ENCODE measurements around the gene KDM8.
A peak's percentile ranks its signal among the peaks of the same experiment; 100 is the strongest.

KDM8 gene

GRCh38 chr16:27236635-27237218 is 33.4 kb downstream of the KDM8 start:
- TF ChIP-seq Cebpa-rat (IDR thresholded peaks at IDR 0.05) = no peak
- peak overlapping the region; percentile 46 to 69 (median 64); a peak in 20 of 22 replicates for H3K9ac ChIP-seq
- H3K9me3 ChIP-seq (replicated peaks in 1 of 11) = no peaks in the 10 kb centered on the region
- H3K27me3 ChIP-seq = 0 out of 22 replicates have a peak, but pooled peaks cover 0 to 5% (median 0%) of the 10 kb centered on the region in 11 experiments
- H3K27ac ChIP-seq = peak overlapping the region; percentile 76 to 84 (median 81)
- H4K20me1 ChIP-seq = no peaks in the 10 kb centered on the region
- H3K4me2 ChIP-seq = peak overlapping the region; percentile 76 to 94 (median 92)
- peaks cover 0 to 7% (median 0%) of the 10 kb centered on the region in 11 experiments; a peak in 2 of 22 replicates for H3K36me3 ChIP-seq
- H3K4me1 ChIP-seq = peaks cover 69 to 95% (median 82%) of the 10 kb centered on the region in 10 experiments
- no peak overlapping the region for H3K4me3 ChIP-seq

GRCh38 chr16:27237219-27238015 is 34.1 kb downstream of the KDM8 start:
- peak overlapping the region in 2 of 10 experiments; percentile 10 to 25; a peak in 3 of 20 replicates for H3K4me3 ChIP-seq
- H3K4me1 ChIP-seq = peaks cover 65 to 95% (median 81%) of the 10 kb centered on the region in 10 experiments
- no peaks in the 10 kb centered on the region for H4K20me1 ChIP-seq
- no peaks in the 10 kb centered on the region for H3K9me3 ChIP-seq (replicated peaks in 1 of 11)
- peak overlapping the region; percentile 46 to 69 (median 64); a peak in 20 of 22 replicates for H3K9ac ChIP-seq
- TF ChIP-seq Cebpa-rat (IDR thresholded peaks at IDR 0.05) = no peak
- H3K27ac ChIP-seq = peak overlapping the region; percentile 76 to 84 (median 81)
- 0 out of 22 replicates have a peak, but pooled peaks cover 0 to 5% (median 0%) of the 10 kb centered on the region in 11 experiments for H3K27me3 ChIP-seq
- H3K36me3 ChIP-seq = peaks cover 0 to 7% (median 0%) of the 10 kb centered on the region in 11 experiments; a peak in 2 of 22 replicates
- H3K4me2 ChIP-seq = peak overlapping the region; percentile 76 to 94 (median 92)

GRCh38 chr16:27238016-27238587 is 34.8 kb downstream of the KDM8 start:
- Histone ChIP-seq H4K20me1 (no peaks in the 10 kb centered on the region), H3K4me3 (peak overlapping the region in 3 of 10 experiments; percentile 10 to 25 (median 16); a peak in 3 of 20 replicates), H3K36me3 (peaks cover 0 to 7% (median 0%) of the 10 kb centered on the region in 11 experiments; a peak in 2 of 22 replicates), H3K9me3 (replicated peaks in 1 of 11) (no peaks in the 10 kb centered on the region), H3K27ac (peak overlapping the region; percentile 76 to 84 (median 81); a peak in 20 of 22 replicates), H3K9ac (peak overlapping the region; percentile 46 to 69 (median 64); a peak in 19 of 22 replicates), H3K4me2 (peak overlapping the region; percentile 76 to 94 (median 92)), H3K4me1 (peaks cover 65 to 95% (median 80%) of the 10 kb centered on the region in 10 experiments), H3K27me3 (0 out of 22 replicates have a peak, but pooled peaks cover 0 to 3% (median 0%) of the 10 kb centered on the region in 11 experiments)
- no peak for TF ChIP-seq Cebpa-rat (IDR thresholded peaks at IDR 0.05)

- peak overlapping the region in 4 of 11 experiments; percentile 76 to 84 (median 80); a peak in 5 of 22 replicates for H3K27ac ChIP-seq
- peak overlapping the region in 1 of 11 experiments; percentile 62; a peak in 1 of 22 replicates for H3K9ac ChIP-seq
- peaks cover 0 to 3% (median 0%) of the 10 kb centered on the region in 11 experiments; a peak in 2 of 22 replicates for H3K36me3 ChIP-seq
- H3K4me2 ChIP-seq = peak overlapping the region; percentile 76 to 94 (median 92)
- H3K4me1 ChIP-seq = peaks cover 65 to 95% (median 80%) of the 10 kb centered on the region in 10 experiments
- H3K4me3 ChIP-seq = no peak overlapping the region
- no peaks in the 10 kb centered on the region for H4K20me1 ChIP-seq
- TF ChIP-seq Cebpa-rat (IDR thresholded peaks at IDR 0.05) = no peak
- H3K9me3 ChIP-seq (replicated peaks in 1 of 11) = no peaks in the 10 kb centered on the region
- H3K27me3 ChIP-seq = no peaks in the 10 kb centered on the region
Observed at GRCh38 chr16:27238591-27238990, 35.3 kb downstream of the KDM8 start.

GRCh38 chr16:27239026-27239425 is 35.7 kb downstream of the KDM8 start:
- no peaks in the 10 kb centered on the region for H3K27me3 ChIP-seq
- no peak overlapping the region for H3K27ac ChIP-seq
- H3K9ac ChIP-seq = no peak overlapping the region
- no peaks in the 10 kb centered on the region for H3K36me3 ChIP-seq
- no peaks in the 10 kb centered on the region for H3K9me3 ChIP-seq (replicated peaks in 1 of 11)
- H3K4me3 ChIP-seq = no peak overlapping the region
- TF ChIP-seq Cebpa-rat (IDR thresholded peaks at IDR 0.05) = no peak
- H4K20me1 ChIP-seq = no peaks in the 10 kb centered on the region
- H3K4me1 ChIP-seq = peaks cover 65 to 96% (median 81%) of the 10 kb centered on the region in 10 experiments
- H3K4me2 ChIP-seq = peak overlapping the region in 4 of 11 experiments; percentile 76 to 92 (median 89); a peak in 5 of 22 replicates

GRCh38 chr16:27239906-27240655 is 36.8 kb downstream of the KDM8 start:
- peaks cover 62 to 96% (median 80%) of the 10 kb centered on the region in 10 experiments for H3K4me1 ChIP-seq
- peak overlapping the region in 3 of 11 experiments; percentile 80 to 91 (median 88); a peak in 4 of 22 replicates for H3K4me2 ChIP-seq
- H3K27ac ChIP-seq = no peak overlapping the region
- H3K9me3 ChIP-seq (replicated peaks in 1 of 11) = no peaks in the 10 kb centered on the region
- no peaks in the 10 kb centered on the region for H4K20me1 ChIP-seq
- no peaks in the 10 kb centered on the region for H3K27me3 ChIP-seq
- no peaks in the 10 kb centered on the region for H3K36me3 ChIP-seq
- no peak overlapping the region for H3K9ac ChIP-seq
- H3K4me3 ChIP-seq = no peak overlapping the region
- TF ChIP-seq Cebpa-rat (IDR thresholded peaks at IDR 0.05) = no peak

GRCh38 chr16:27240948-27241531 is 37.7 kb downstream of the KDM8 start:
- Histone ChIP-seq H3K27me3 (no peaks in the 10 kb centered on the region), H3K27ac (peak overlapping the region in 3 of 11 experiments; percentile 2 to 24 (median 6); a peak in 4 of 22 replicates), H3K4me3 (no peak overlapping the region), H3K9ac (peak overlapping the region in 1 of 11 experiments; percentile 9; a peak in 1 of 22 replicates), H4K20me1 (no peaks in the 10 kb centered on the region), H3K4me2 (peak overlapping the region in 7 of 11 experiments; percentile 6 to 91 (median 80); a peak in 11 of 22 replicates), H3K9me3 (replicated peaks in 1 of 11) (no peaks in the 10 kb centered on the region), H3K4me1 (peaks cover 55 to 96% (median 77%) of the 10 kb centered on the region in 10 experiments), H3K36me3 (no peaks in the 10 kb centered on the region)
- no peak for TF ChIP-seq Cebpa-rat (IDR thresholded peaks at IDR 0.05)

- no peaks in the 10 kb centered on the region for H4K20me1 ChIP-seq
- peak overlapping the region in 7 of 11 experiments; percentile 6 to 91 (median 80); a peak in 11 of 22 replicates for H3K4me2 ChIP-seq
- no peak overlapping the region for H3K4me3 ChIP-seq
- TF ChIP-seq Cebpa-rat (IDR thresholded peaks at IDR 0.05) = no peak
- peak overlapping the region in 3 of 11 experiments; percentile 2 to 63 (median 24); a peak in 3 of 22 replicates for H3K27ac ChIP-seq
- H3K9ac ChIP-seq = no peak overlapping the region
- no peaks in the 10 kb centered on the region for H3K36me3 ChIP-seq
- H3K9me3 ChIP-seq (replicated peaks in 1 of 11) = no peaks in the 10 kb centered on the region
- H3K4me1 ChIP-seq = peaks cover 49 to 96% (median 74%) of the 10 kb centered on the region in 10 experiments
- H3K27me3 ChIP-seq = no peaks in the 10 kb centered on the region
Observed at GRCh38 chr16:27241658-27242057, 38.3 kb downstream of the KDM8 start.
